ENCODE results near the gene TBC1D14.
A peak's percentile ranks its signal among the peaks of the same experiment; 100 is the strongest.

Gene TBC1D14, protein sequence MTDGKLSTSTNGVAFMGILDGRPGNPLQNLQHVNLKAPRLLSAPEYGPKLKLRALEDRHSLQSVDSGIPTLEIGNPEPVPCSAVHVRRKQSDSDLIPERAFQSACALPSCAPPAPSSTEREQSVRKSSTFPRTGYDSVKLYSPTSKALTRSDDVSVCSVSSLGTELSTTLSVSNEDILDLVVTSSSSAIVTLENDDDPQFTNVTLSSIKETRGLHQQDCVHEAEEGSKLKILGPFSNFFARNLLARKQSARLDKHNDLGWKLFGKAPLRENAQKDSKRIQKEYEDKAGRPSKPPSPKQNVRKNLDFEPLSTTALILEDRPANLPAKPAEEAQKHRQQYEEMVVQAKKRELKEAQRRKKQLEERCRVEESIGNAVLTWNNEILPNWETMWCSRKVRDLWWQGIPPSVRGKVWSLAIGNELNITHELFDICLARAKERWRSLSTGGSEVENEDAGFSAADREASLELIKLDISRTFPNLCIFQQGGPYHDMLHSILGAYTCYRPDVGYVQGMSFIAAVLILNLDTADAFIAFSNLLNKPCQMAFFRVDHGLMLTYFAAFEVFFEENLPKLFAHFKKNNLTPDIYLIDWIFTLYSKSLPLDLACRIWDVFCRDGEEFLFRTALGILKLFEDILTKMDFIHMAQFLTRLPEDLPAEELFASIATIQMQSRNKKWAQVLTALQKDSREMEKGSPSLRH

DNA sequence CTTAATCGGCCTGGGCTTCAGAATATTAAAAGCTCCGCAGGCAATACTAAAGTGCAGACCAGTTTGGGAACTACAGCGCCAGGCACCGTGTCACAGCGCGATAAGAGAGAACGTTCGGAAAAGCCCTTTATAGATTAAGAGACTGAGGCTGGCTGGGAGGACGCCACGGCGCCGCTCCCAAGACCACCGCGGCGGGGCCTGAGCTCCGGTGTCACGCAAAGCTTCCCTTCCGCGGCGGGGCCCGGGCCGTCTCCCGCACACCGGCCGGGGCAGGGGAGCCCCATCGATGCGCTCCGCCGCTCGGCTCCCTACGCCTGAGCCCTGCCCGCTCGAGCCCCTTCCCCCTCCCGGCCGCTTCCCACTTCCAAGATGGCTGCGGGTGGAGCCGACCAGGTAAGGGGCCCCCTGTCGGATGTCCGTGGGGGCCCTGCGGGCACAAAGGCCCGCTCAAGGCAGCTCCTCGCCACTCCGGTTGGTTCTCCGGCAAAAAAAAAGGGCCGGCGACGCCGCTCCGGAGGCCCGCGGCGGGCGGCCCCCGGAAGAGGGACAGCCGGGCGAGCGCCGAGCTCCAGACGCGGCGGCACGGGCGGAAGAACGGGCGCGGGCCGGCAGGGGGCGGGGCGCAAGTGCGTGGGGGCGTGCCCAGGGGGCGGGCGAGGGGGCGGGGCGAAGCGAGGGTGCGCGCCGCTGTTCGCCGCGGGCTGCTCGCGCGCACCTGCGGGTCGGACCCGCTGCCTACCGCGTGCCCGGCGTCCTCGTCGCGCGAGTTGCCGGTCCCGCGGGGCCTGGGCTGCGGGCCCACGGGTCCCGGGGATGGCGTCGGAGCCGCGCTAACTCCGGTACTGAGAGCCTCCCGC, at the start of gene TBC1D14:
Gene TBC1D14 (plus strand): TSS at position 714 of the 857 bp plus-strand sequence. CDS start 13,564 bp downstream, outside the sequence.
- peak; percentile 75 for DNase-seq (ENCODE audit: low read depth)

DNA sequence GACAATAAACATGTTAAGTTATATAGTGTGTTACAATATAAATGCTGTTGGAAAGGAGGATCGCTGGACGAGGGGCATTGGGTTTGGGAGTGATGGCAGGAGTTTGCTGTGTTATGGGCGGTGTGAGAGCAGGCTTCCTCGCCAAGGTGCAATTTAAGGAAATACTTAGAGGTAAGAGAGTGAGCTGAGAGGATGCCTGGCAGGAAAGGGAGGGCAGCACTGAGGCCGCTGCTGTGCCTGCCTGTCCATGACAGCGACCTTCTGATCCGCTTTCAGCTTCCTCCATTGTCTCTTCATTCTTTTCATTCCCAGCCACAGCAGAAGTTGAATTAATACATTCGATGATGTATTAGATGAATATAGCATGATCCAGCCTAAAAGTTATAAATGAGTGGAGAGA, 41.2 kb upstream of the TBC1D14 start:
- DNase-seq (ENCODE audit: low read depth), result no peak

DNA sequence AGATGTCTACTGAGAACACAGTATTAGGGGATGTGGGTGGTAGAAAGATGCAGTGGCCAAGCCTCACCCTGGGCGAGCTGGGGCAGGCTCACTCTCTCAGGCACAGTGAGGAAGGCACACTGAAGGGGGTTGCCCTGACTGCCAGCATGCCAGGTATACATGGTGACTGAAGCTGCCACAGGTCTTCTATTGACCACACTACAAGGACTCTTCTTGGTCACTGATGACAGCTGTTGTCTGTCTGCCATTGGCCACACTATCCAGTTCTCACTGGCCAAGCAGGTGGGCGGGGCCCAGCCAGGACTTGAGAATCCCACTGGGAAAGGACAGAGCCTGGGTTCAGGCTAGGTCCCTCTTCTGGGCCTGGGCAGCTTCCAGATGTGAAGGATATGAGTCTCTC, 39.7 kb upstream of the TBC1D14 start:
- DNase-seq (ENCODE audit: low read depth), result no peak

DNA sequence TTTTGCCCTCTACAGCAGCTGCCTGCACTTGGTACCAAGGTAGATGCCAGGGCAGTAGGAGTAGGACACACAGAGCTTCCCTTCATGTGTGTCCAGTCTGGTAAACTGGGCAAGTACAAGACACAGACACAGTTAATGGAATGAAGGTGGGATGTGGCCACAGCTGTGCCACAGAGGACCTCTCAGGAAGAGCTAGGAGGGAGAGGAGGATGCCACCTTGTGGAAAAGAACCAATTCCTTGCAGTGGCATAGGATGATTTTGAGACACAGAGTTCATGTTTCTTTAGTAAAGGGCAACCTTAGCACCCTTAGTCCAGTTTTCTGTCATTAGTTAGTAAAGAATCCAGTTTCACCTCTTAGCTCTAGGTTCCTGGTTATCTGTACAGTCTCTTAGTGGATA, 36.3 kb upstream of the TBC1D14 start:
- DNase-seq (ENCODE audit: low read depth), result no peak

DNA sequence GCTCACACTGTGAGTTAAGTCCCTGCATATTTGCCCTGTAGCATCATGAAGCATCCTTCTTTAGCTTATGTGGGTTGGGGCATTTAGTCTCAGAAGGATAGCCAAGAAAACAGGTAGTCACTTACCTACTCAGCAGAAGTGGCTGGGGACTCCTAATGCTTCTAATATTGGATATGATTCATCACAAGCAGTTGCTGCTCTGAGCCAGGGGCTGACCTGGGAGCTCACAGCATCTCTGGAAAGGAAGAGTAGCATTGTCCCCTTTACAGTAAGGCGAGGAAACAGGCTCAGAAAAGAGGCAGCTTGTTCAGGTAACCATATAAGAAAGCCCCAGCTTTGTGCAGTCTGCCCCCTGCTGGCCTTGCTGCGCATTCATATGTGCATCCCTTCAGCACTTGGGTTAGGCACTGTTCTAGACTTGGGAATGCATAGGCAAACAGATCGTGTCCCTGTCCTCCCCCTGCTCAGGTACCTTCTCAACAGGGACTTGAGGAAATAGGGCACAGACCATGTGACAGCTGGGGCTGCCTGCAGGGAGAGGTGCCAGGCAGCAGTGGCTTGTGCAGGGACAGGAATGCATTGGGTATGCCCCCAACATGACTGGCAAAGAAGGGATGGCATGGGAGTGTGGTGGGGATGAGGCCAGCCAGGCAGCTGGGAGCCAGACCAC, 35.7 kb upstream of the TBC1D14 start:
- peak; percentile 57 for DNase-seq (ENCODE audit: low read depth)

DNA sequence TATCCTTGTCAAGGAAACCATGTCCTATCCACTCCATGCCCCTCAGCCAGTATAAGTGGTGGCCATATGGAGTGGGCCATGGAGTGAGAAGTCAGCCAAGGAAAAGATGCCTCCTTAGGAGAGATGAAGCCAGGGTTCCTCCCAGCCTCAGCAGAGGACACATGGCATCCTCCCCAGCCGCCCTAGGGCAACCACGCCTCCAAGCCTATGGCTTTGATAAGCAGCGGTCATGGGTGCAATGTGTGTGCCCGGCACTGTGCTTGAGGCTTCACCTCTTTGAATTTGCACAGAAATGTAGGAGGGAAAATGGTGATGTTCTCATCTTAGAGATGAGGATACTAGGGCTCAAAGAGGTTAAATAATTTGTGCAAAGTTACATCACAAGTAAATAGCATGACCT, 34.6 kb upstream of the TBC1D14 start:
- DNase-seq (ENCODE audit: low read depth), result no peak

DNA sequence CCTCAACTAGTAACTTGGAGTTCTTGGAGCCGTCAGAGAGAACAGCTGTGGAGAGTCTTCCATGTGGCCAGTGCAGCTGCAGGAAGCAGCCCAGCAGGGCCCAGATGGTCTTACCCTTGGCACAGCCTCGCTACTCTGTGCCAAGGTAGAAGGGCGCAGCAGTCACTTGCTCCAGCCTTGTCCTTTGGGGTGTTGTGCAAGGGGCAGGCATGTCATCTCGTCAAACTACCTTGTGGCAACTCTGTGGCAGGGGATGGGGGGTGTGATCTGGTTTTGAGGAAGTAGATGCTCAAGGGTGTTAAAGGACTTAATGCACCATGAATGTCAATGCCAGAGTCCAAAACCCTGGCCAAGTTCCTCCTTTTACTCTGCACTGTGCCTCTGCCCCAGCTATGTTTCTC, 34.2 kb upstream of the TBC1D14 start:
- no peak for DNase-seq (ENCODE audit: low read depth)

DNA sequence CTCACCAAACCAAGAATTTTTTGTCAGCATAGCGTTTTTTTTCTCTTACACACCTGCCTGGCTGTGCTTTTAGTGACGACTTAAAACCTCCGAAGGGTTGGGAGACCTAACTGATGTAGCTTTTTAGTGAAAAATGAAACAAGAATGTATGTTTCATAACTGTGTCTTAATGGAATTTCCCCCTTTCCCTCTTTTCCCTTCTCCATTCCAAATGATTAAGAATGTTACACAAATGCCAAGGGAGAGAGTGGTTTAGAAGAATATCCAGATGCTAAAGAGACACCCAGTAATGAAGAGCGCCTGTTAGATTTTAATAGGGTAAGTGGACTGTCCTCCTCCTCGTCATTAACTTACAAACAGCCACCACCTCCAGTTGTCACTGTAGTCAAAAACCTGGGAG, 33.2 kb upstream of the TBC1D14 start:
- DNase-seq (ENCODE audit: low read depth), result no peak

DNA sequence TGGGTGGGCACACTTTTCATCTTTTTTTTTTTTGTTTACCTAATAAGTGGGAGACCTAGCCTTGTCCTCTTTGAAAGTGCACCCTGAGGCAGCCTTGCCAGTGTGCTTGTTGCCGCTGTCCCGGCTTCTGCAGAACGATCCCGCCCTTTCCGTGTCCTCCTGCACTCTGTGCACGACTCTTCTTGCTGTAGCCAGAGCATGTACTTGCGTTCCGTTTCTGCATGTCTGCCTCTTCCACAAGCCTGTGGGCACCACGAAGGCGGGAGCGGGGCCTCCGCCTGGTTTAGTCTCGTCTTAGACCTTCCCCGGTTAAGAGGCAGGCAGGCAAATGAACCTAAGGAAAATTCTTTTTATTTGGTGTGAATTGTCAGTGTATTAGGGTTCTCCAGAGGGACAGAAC, 32.6 kb upstream of the TBC1D14 start:
- no peak for DNase-seq (ENCODE audit: low read depth)

DNA sequence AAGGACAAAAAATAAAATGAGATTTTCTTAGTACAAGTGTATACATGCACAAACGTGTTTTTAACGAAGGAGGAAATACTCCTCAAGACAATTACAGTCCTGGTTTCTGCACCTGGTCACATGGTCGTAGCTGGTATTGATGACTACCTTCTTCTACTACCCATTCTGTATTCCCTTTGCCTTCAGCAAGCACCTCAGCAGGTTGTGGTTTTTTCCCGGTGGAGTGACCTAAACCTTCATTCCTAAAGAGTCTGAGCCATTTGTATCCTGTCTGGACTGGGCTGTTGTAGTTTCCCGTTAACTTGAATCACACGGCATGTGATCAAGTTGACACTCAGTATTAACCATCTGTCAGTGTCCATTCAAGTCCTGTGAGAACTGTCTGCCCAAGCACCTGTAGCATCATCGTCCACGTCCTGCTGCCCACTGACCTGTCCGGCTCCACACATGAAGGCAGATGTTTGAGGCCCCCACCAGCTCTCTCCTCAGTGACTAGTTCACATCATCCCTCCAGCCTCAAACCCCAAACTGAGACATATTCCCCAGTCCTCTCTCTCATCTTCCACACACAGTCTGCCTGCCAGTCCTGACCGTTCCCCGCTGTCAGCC, 31.1 kb upstream of the TBC1D14 start:
- DNase-seq (ENCODE audit: low read depth), result no peak

DNA sequence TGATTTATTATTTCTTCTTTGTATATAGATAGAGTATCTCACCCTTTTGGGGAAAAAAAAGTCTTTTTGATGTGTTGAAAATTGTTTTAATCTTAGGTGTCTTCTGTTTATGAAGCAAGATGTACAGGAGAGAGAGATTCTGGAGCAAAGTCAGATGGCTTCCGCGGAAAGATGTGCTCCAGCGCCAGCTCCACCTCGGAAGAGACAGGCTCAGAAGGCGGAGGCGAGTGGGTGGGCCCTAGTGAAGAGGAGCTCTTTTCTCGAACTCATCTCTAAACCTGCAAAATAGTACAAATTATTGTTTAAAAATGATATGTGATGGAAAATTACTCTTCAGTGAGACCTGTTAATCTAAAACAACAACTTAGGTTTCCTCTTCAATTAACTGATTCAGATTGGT, 28.9 kb upstream of the TBC1D14 start:
- no peak for DNase-seq (ENCODE audit: low read depth)

DNA sequence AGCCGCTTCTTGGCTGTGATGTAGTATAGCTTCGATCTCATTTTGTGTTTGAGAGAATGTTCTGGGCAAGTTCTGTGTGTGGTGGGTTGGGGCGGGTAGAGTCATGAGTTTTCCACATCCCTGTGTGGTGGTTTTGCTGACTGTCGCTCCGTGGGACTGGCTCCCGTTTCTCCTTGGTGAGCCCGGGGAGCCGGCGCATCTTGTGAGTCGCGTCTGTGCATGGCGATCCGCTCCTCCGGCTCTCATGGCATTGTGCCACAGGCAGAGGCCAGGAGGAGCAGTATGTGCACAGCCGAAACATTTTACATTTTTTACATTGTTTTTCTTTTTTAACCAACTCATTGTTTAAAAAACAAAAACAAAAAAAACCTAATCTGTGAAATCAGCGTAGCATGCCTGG, 27.7 kb upstream of the TBC1D14 start:
- DNase-seq (ENCODE audit: low read depth), result no peak

DNA sequence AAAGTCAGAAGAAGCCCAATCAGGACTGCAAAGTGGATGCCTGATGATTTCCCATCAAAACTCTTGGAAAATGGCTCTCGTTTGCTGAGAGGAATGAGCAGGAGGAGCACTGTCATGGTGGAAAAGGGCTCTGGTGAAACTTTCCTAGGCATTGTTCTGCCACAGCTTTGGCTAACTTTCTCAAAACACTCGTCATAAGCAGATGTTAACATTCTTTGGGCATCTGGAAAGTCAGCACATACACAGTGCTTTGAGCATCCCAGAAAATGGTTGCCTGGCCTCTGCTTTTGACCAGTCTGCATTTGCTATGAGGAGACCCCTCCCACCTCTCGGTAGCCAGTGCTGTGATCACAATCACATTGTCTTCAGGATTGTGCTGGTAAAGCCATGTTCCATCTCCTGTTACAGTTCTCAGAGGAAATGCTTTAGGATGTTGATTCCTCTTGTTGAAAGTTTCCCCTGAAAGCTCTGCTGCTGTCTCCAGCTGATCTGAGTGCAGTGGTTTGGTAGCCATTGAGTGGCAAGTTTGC, 25.2 kb upstream of the TBC1D14 start:
- DNase-seq (ENCODE audit: low read depth), result no peak

DNA sequence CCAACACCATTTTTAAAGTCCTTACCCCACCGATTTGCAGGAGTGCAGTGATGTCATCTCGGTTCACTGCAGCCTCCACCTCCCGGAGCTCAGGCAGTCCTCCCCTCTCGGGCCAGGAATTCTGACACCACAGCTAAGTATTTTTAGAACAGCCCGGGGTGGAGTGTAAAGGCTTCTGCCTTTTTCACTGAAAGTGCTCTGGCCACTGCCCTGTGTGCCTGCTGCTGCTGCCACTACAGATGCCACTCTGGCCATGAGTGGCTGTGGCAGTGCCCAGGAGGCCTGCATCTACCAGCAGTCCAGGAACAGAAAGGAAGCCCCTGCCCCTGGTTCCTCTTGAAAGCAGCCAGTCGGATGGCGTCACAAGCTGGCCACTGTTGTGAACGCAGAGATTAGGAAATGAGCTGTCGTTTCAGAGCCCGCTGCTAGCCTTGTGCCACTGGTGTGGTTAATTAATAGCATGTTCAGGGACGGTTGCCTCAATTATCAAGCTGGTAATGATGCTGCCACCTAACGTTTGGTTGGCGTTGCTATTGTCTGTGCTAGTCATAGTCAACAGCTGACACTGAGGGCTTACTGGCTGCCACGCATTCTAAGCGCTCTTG, 23.6 kb upstream of the TBC1D14 start:
- no peak for DNase-seq (ENCODE audit: low read depth)

DNA sequence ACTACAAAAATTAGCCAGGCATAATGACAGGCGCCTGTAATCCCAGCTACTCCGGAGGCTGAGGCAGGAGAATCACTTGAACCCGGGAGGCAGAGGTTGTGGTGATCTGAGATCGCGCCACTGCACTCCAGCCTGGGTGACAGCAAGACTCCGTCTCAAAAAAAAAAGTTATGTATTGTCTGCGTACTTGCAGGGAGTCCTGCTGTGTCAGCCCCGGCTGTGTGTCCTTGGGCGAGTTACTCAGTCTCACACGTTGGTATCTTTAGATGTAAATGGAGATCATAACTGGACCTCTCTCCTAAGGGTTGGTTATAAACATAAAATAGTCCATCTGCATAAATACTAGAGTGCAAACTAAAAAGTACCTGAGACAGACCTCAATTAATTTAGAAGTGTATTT, 22.7 kb upstream of the TBC1D14 start:
- no peak for DNase-seq (ENCODE audit: low read depth)

DNA sequence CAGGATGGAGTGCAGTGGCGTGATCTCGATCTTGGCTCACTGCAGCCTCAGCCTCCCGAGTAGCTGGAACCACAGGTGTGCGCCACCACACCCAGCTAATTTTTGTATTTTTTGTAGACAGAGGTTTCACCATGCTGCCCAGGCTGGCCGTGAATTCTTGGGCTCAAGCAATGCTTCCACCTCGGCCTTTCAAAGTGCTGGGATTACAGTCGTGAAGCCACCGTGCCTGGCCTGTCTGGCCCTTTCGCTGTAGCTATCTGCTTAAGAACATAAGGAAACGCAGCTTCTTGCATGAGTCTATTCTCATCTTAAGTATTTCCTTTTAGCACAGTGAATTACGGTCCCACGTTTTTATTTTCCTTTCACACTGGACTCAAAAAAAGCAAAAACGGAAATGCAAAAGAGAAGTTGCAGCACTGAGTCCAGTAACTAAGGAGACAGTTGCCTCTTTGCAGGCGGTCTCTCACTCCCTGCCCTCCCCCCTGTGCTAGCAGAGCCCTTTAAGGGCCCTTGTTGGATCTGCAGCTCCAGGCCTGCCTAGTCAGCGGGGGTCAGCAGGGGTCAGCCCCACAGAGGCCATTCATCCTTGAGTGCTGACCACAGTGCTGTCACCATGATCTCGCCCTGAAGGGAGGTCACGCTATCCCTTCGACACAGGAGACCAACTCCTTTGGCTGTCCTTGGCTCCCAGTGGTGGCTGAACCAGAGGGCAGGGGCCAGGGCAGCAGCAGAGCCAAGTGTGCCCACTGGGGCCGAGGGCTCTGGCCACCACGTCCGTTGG, 21.8 kb upstream of the TBC1D14 start:
- DNase-seq (ENCODE audit: low read depth), result no peak

DNA sequence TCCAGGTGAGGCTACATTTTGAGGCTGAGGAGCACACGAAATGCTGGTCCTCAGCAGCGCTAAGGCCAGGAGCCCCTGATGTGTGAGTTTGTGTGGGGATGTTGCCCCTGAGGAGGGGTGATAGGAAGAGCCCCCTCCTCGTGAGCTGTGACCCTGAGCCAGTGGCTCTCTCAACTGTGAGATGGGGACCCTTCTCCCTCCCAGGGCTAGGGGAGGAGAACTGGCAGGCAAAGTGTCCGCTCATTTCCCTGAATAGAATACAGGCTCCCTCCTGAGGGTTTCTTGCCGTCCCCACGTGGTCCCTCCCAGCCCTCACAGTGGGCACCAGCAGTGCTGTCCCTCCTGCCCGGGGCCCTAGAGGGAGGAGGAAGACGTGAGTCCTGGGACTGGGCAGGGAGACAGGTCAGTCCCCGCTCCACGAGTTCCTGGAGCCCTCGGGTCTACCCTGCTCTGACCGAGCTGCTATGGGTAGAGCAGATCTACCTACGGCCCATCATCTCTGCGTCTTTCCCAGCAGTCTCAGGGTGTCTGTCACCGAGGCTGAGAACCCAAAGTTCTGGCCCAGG, 21.0 kb upstream of the TBC1D14 start:
- no peak for DNase-seq (ENCODE audit: low read depth)

DNA sequence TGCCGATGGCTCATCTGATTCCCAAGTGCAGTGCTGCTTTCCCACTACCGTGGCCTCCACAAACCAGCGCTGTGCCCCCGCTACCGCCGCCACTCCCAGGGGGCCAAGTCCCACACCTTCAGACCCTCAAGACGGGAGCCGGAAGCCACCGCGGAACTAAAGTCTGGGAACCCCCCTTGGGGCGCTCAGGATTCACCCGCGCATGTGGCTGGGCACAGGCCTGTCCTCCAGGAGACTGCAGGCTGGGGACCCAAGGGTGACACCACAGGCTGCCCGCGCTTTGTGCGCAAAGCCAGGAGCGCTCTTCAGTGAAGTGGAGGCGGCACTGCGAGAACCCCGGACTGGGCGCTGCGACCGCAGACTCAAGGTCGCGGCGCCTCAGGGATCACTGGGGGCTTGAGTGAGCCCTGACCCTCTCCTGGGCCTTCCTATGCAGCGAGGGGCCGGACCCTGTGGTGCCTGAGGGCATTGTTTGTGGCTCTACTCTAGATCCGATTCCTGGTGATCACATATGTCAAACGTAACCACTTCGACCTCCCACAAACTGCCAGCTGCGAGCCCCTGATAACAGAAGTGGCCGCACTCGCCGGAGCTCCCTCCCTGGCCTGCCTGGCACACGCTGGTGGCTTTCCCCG, 20.4 kb upstream of the TBC1D14 start:
- no peak for DNase-seq (ENCODE audit: low read depth)

DNA sequence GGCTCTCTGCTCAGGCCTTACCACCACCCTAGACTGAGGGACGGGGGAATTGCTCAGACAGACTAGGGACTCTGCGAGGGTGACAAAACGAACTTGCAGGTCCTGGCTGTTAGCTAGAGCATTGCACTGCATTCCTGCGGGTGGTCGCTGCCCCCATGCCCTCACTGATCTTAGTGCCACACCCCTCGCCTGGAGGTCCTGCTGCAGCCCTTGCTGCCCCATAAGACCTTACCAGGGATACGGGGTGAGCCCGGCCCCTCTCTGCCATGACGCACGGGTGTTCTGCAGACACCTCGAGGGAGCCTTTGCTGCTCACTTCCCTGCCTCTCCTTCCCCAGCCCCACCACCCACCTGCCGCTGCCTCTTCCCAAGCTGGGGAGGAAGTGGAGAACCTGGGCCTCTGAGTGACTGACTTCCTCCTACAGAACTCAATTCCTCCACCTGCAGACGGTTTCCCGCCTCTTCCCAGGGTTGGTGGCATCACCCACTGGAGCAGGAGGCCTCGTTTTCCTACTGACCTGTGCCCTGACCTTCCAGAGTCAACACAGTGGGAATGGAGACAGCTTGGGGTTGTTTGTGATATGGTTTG, 19.8 kb upstream of the TBC1D14 start:
- DNase-seq (ENCODE audit: low read depth), result no peak
